Transverse colon (tissue), 4 donors: ENCODE data around the gene FAM20C. TPM values are rescaled to one million over a fixed set of nuclear protein-coding genes. Genes with fewer than 3 reads are reported as not detected.

Experiments
- DNase-seq: peaks from one replicate; pipeline ENCODE4 v3.0.0-alpha.2; 2019
- H3K27ac ChIP-seq, 4 donors: fragments of 200-600 bp; sonication (generic); 2 replicates each; pipeline ENCODE4 v1.5.1; 2016 to 2018; ENCODE audit warnings: inconsistent platforms in 4 of 4
- H3K27me3 ChIP-seq: fragments of 200-600 bp; sonication (generic); 2 replicates; pipeline ENCODE4 v1.5.1; 2017; ENCODE audit warnings: inconsistent platforms
- H3K36me3 ChIP-seq, 4 donors: fragments of 200-600 bp; sonication (generic); 2 replicates each; pipeline ENCODE4 v1.5.1; 2017 to 2019; ENCODE audit warnings: inconsistent platforms in 4 of 4
- H3K4me1 ChIP-seq, 4 donors: fragments of 200-600 bp; sonication (generic); 2 replicates each; pipeline ENCODE4 v1.5.1; 2017 to 2020; ENCODE audit warnings: inconsistent platforms in 4 of 4
- H3K4me3 ChIP-seq, 4 donors: fragments of 200-600 bp; sonication (generic); 1 replicate in 1 of 4; 2 replicates in 3 of 4; pipeline versions ENCODE4 v1.5.1 to v1.6.1; 2017 to 2019; ENCODE audit warnings: inconsistent platforms in 4 of 4
- H3K9me3 ChIP-seq, 2 donors: fragments of 200-600 bp; sonication (generic); 2 replicates each; pipeline ENCODE4 v1.5.1; 2017 to 2019; ENCODE audit warnings: inconsistent platforms in 2 of 2
- EP300 ChIP-seq: sonication (generic); formaldehyde crosslinking; IDR thresholded peaks from one replicate; pipeline ENCODE4 v1.6.1; 2017; ENCODE audit warnings: antibody characterized with exemption, low read depth
- POLR2A ChIP-seq: fragments of 450-650 bp; IDR thresholded peaks from one replicate; pipeline ENCODE4 v1.6.1; 2016; ENCODE audit warnings: antibody characterized with exemption, mild to moderate bottlenecking, moderate library complexity
- POLR2AphosphoS5 ChIP-seq, 3 donors: sonication (generic); formaldehyde crosslinking; IDR thresholded peaks; one replicate each; pipeline ENCODE4 v1.6.1; 2016; ENCODE audit warnings: antibody characterized with exemption in 3 of 3
- WGBS, 2 donors: methylation state at CpG; one replicate each; pipeline ENCODE4 v1.1.5; 2018; ENCODE audit warnings: low coverage in 1 of 2; 5-methylcytosine and 5-hydroxymethylcytosine counted together
- in situ Hi-C, 4 donors: fragments of 200-750 bp; cut with MboI; loops; one replicate each; pipeline versions ENCODE4 v1.15.0 to v1.15.1; 2017; ENCODE audit warnings: low sequenced_read_pairs in 3 of 4, low pct_ligation_motif_present in 1 of 4, low pct_unique_long_range_greater_than_20kb in 1 of 4
- intact Hi-C: fragments of 100-400 bp; cut with DNase I; formaldehyde crosslinking; loops from one replicate; pipeline ENCODE4 v1.15.1; 2023; ENCODE audit warnings: low total_unique reads
- total RNA-seq, 4 donors: library from RNA; depleted of rRNA; stranded (reverse); fragments of >200 nt; gene quantifications; one replicate each; pipeline ENCODE4 v1.1.0, GENCODE V29; 2016
- TF ChIP-seq, protein P1 (sequence below), 5 experiments: fragments of 200-600 bp in 3 of 5; fragments of 450-650 bp in 2 of 5; sonication (generic) in 3 of 5; IDR thresholded peaks; 1 replicate in 2 of 5; 2 replicates in 3 of 5; pipeline ENCODE4 v1.5.1; 2016 to 2017; ENCODE audit warnings: antibody characterized with exemption in 5 of 5, inconsistent platforms in 3 of 5, mild to moderate bottlenecking in 2 of 5, moderate library complexity in 1 of 5

The FAM20C gene
- total RNA-seq, 4 donors from 2014 or later, result 10.5 to 62.3 (median 23.5) TPM

GRCh38 chr7:193481-194251, 1.3 kb downstream of the FAM20C start:
- TF ChIP-seq, protein P1, sequence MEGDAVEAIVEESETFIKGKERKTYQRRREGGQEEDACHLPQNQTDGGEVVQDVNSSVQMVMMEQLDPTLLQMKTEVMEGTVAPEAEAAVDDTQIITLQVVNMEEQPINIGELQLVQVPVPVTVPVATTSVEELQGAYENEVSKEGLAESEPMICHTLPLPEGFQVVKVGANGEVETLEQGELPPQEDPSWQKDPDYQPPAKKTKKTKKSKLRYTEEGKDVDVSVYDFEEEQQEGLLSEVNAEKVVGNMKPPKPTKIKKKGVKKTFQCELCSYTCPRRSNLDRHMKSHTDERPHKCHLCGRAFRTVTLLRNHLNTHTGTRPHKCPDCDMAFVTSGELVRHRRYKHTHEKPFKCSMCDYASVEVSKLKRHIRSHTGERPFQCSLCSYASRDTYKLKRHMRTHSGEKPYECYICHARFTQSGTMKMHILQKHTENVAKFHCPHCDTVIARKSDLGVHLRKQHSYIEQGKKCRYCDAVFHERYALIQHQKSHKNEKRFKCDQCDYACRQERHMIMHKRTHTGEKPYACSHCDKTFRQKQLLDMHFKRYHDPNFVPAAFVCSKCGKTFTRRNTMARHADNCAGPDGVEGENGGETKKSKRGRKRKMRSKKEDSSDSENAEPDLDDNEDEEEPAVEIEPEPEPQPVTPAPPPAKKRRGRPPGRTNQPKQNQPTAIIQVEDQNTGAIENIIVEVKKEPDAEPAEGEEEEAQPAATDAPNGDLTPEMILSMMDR (IDR thresholded peaks at IDR 0.05), result no peak
- no peak for TF ChIP-seq EP300
- no peak for TF ChIP-seq POLR2A
- TF ChIP-seq POLR2AphosphoS5 (IDR thresholded peaks at IDR 0.05), result no peak
- intact Hi-C loops, result loop anchor here (5.0 kb wide), 1 partner anchor 39 kb away; no protein-coding TSS in a partner anchor
- in situ Hi-C loops, result no loop called here
- Histone ChIP-seq H3K4me3 (peak overlapping the region; percentile 54 to 74 (median 59)), H3K27me3 (peaks cover 16% of the 10 kb centered on the region), H3K27ac (peak overlapping the region; percentile 86 to 91 (median 88)), H3K36me3 (no peaks in the 10 kb centered on the region), H3K4me1 (peaks cover 0 to 41% (median 25%) of the 10 kb centered on the region in 4 donors), H3K9me3 (no peaks in the 10 kb centered on the region)
- no peak for DNase-seq
- 5% methylated on average over 45 of the region's 57 CpGs; no CpG with 5 or more reads in 1 of the 2 donors for WGBS, 2 donors

GRCh38 chr7:194252-195009, 2.1 kb downstream of the FAM20C start:
- peaks cover 0 to 45% (median 25%) of the 10 kb centered on the region in 4 donors for H3K4me1 ChIP-seq
- H3K27me3 ChIP-seq, result peaks cover 16% of the 10 kb centered on the region
- peak overlapping the region; percentile 54 to 74 (median 59) for H3K4me3 ChIP-seq
- in situ Hi-C loops, result no loop called here
- no peaks in the 10 kb centered on the region for H3K9me3 ChIP-seq
- peak overlapping the region; percentile 86 to 91 (median 88) for H3K27ac ChIP-seq
- 20 to 28% methylated on average over 3 to 27 of the region's 27 CpGs for WGBS, 2 donors
- intact Hi-C loops, result loop anchor here (5.0 kb wide), 1 partner anchor 38 kb away; no protein-coding TSS in a partner anchor
- DNase-seq, result no peak
- no peaks in the 10 kb centered on the region for H3K36me3 ChIP-seq
- TF ChIP-seq POLR2A (no peak), POLR2AphosphoS5 (IDR thresholded peaks at IDR 0.05) (peak in 1 of 3 donors; percentile 8)
- TF ChIP-seq, protein P1 (IDR thresholded peaks at IDR 0.05), result no peak

GRCh38 chr7:195010-195829, 2.8 kb downstream of the FAM20C start:
- in situ Hi-C loops, result no loop called here
- no peak for DNase-seq
- TF ChIP-seq EP300, result no peak
- TF ChIP-seq POLR2AphosphoS5 (IDR thresholded peaks at IDR 0.05), result no peak
- TF ChIP-seq POLR2A, result no peak
- TF ChIP-seq, protein P1 (IDR thresholded peaks at IDR 0.05), result no peak
- H3K9me3 ChIP-seq, result no peaks in the 10 kb centered on the region
- peaks cover 0 to 45% (median 25%) of the 10 kb centered on the region in 4 donors for H3K4me1 ChIP-seq
- peaks cover 16% of the 10 kb centered on the region for H3K27me3 ChIP-seq
- intact Hi-C loops, result no loop called here
- 81 to 87% methylated on average over 6 to 33 of the region's 33 CpGs for WGBS, 2 donors
- H3K27ac ChIP-seq, result peak overlapping the region; percentile 86 to 91 (median 88)
- H3K4me3 ChIP-seq, result peak overlapping the region in 3 of 4 donors; percentile 54 to 60 (median 58)
- no peaks in the 10 kb centered on the region for H3K36me3 ChIP-seq

DNA sequence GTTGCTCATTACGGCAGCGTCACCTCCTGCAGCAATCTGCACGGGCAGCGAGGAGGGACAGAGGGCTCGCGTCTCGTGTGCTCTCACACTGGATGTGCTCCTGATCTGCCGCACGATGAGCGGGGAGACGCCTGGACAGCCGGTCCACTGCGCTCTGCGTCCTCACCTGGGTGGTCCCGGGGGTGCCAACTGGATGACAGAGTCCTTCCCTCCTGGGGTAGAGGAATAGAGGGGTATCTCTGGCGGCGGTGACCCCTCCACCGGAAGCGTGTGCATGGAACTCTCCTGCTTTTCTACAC, 3.4 kb downstream of the FAM20C start:
- H3K27ac ChIP-seq, result no peak overlapping the region
- peaks cover 15% of the 10 kb centered on the region for H3K27me3 ChIP-seq
- in situ Hi-C loops (no loop called here), intact Hi-C loops (no loop called here)
- H3K36me3 ChIP-seq, result no peaks in the 10 kb centered on the region
- H3K4me1 ChIP-seq, result peaks cover 0 to 44% (median 25%) of the 10 kb centered on the region in 4 donors
- WGBS, 2 donors, result 80 to 90% methylated on average over 1 to 17 of the region's 19 CpGs
- no peaks in the 10 kb centered on the region for H3K9me3 ChIP-seq
- DNase-seq, result no peak
- TF ChIP-seq POLR2A (no peak), POLR2AphosphoS5 (IDR thresholded peaks at IDR 0.05) (no peak), EP300 (no peak)
- TF ChIP-seq, protein P1 (IDR thresholded peaks at IDR 0.05), result no peak
- H3K4me3 ChIP-seq, result peak overlapping the region in 1 of 4 donors; percentile 60
